ENCODE measurements around the gene GRIN2C. TPM values are rescaled to one million over a fixed set of nuclear protein-coding genes. Genes with fewer than 3 reads are reported as not detected.

GRIN2C gene
- total RNA-seq, 2 experiments from 2014 or later: not detected

- H3K9me3 Mint-ChIP-seq: no peaks in the 10 kb centered on the region
- CTCF ChIA-PET: no interaction called here
- DNase-seq: no peak
Observed at GRCh38 chr17:74824961-74825627, 34.6 kb downstream of the GRIN2C start.

GRCh38 chr17:74822939-74823367 is 36.7 kb downstream of the GRIN2C start:
- intact Hi-C loops (cut with micrococcal nuclease): no loop called here
- Mint-ChIP-seq H3K4me1 (ENCODE audit: low read depth) (no peaks in the 10 kb centered on the region), H3K27me3 (no peaks in the 10 kb centered on the region), H3K27ac (no peak overlapping the region), H3K4me3 (no peak overlapping the region), H3K36me3 (ENCODE audit: low read depth) (peaks cover 4% of the 10 kb centered on the region), H3K9me3 (no peaks in the 10 kb centered on the region)
- ATAC-seq (no peak), DNase-seq (no peak)
- no peak for TF ChIP-seq CTCF (IDR thresholded peaks at IDR 0.05)
- CTCF ChIA-PET: no interaction called here
- POLR2A ChIA-PET: no interaction called here

More at GRCh38 chr17:74824961-74825627, 34.6 kb downstream of the GRIN2C start:
- Mint-ChIP-seq H3K4me1 (ENCODE audit: low read depth) (no peaks in the 10 kb centered on the region), H3K27me3 (no peaks in the 10 kb centered on the region), H3K36me3 (ENCODE audit: low read depth) (no peaks in the 10 kb centered on the region), H3K27ac (no peak overlapping the region), H3K4me3 (no peak overlapping the region)
- intact Hi-C loops (cut with micrococcal nuclease): no loop called here
- no peak for TF ChIP-seq CTCF (IDR thresholded peaks at IDR 0.05)
- POLR2A ChIA-PET: no interaction called here
- no peak for ATAC-seq

- CTCF ChIA-PET: no interaction called here
- no peak for ATAC-seq
- Mint-ChIP-seq H3K4me3 (no peak overlapping the region), H3K4me1 (ENCODE audit: low read depth) (no peaks in the 10 kb centered on the region), H3K9me3 (no peaks in the 10 kb centered on the region), H3K27me3 (no peaks in the 10 kb centered on the region), H3K27ac (no peak overlapping the region), H3K36me3 (ENCODE audit: low read depth) (peaks cover 4% of the 10 kb centered on the region)
- no peak for TF ChIP-seq CTCF (IDR thresholded peaks at IDR 0.05)
- DNase-seq: no peak
- POLR2A ChIA-PET: no interaction called here
- intact Hi-C loops (cut with micrococcal nuclease): no loop called here
Observed at GRCh38 chr17:74822335-74822938, 37.2 kb downstream of the GRIN2C start.

GRCh38 chr17:74821655-74822334 is 37.9 kb downstream of the GRIN2C start:
- no peak for ATAC-seq
- CTCF ChIA-PET: no interaction called here
- H3K27ac Mint-ChIP-seq: no peak overlapping the region
- no peak for TF ChIP-seq CTCF (IDR thresholded peaks at IDR 0.05)
- peaks cover 6% of the 10 kb centered on the region for H3K36me3 Mint-ChIP-seq (ENCODE audit: low read depth)
- no peaks in the 10 kb centered on the region for H3K4me1 Mint-ChIP-seq (ENCODE audit: low read depth)
- H3K27me3 Mint-ChIP-seq: no peaks in the 10 kb centered on the region
- intact Hi-C loops (cut with micrococcal nuclease): no loop called here
- no peaks in the 10 kb centered on the region for H3K9me3 Mint-ChIP-seq
- H3K4me3 Mint-ChIP-seq: no peak overlapping the region
- no peak for DNase-seq
- POLR2A ChIA-PET: no interaction called here

Measured in activated CD8-positive, alpha-beta T cell treated with anti-CD3 and anti-CD28 coated beads for 36 hours (primary cell).